ENCODE data around the gene C1orf35. TPM values are rescaled to one million over a fixed set of nuclear protein-coding genes. Genes with fewer than 3 reads are reported as not detected.

The C1orf35 gene
- total RNA-seq, 1 donor from 2014 or later: 2.4 TPM

- DNase-seq (ENCODE audit: low spot score in 2 of 2): peak; percentile 100
- H3K36me3 ChIP-seq: peaks cover 2 to 7% of the 10 kb centered on the region in 2 donors
- peak within 1 kb of the TSS; percentile 90 to 96 for H3K27ac ChIP-seq
- peak in 1 of 3 experiments; percentile 17 for TF ChIP-seq CTCF (IDR thresholded peaks at IDR 0.05)
- no peaks in the 10 kb centered on the region for H3K27me3 ChIP-seq
- H3K9me3 ChIP-seq: no peaks in the 10 kb centered on the region
- peaks cover 18 to 34% of the 10 kb centered on the region in 2 donors for H3K4me1 ChIP-seq
- peak within 1 kb of the TSS; percentile 79 to 92 for H3K4me3 ChIP-seq
- intact Hi-C loops (cut with DNase I): loop anchor here (1.0 to 2.0 kb wide), 5 partner anchors 9 to 347 kb away; partner anchors contain the start of genes ARF1, GJC2, MRPL55 and RNF187
These were observed 37.0 kb upstream of the C1orf35 start, which contains the start of gene GUK1 for GRCh38 chr1:228139931-228140723. GUK1 (plus strand) TSS chr1:228140279; CDS start chr1:228140303, 24 bp downstream.

GRCh38 chr1:228139406-228139930 is 36.3 kb upstream of the C1orf35 start:
- no peaks in the 10 kb centered on the region for H3K9me3 ChIP-seq
- peak overlapping the region; percentile 79 to 92 for H3K4me3 ChIP-seq
- peaks cover 2 to 7% of the 10 kb centered on the region in 2 donors for H3K36me3 ChIP-seq
- peaks cover 18 to 32% of the 10 kb centered on the region in 2 donors for H3K4me1 ChIP-seq
- no peak for DNase-seq (ENCODE audit: low spot score in 2 of 2)
- H3K27me3 ChIP-seq: no peaks in the 10 kb centered on the region
- peak overlapping the region; percentile 90 to 96 for H3K27ac ChIP-seq
- intact Hi-C loops (cut with DNase I): no loop called here
- no peak for TF ChIP-seq CTCF (IDR thresholded peaks at IDR 0.05)

- peaks cover 0 to 5% of the 10 kb centered on the region in 2 donors for H3K36me3 ChIP-seq
- no peak for DNase-seq (ENCODE audit: low spot score in 2 of 2)
- no peaks in the 10 kb centered on the region for H3K27me3 ChIP-seq
- H3K4me1 ChIP-seq: peaks cover 9 to 10% of the 10 kb centered on the region in 2 donors
- H3K4me3 ChIP-seq: no peak overlapping the region
- no peak for TF ChIP-seq CTCF (IDR thresholded peaks at IDR 0.05)
- H3K9me3 ChIP-seq: no peaks in the 10 kb centered on the region
- intact Hi-C loops (cut with DNase I): no loop called here
- no peak overlapping the region for H3K27ac ChIP-seq
These were observed 33.8 kb upstream of the C1orf35 start for GRCh38 chr1:228136901-228137300.

- Histone ChIP-seq H3K36me3 (no peaks in the 10 kb centered on the region), H3K27ac (no peak overlapping the region), H3K4me1 (peaks cover 0 to 2% of the 10 kb centered on the region in 2 donors), H3K27me3 (no peaks in the 10 kb centered on the region), H3K9me3 (no peaks in the 10 kb centered on the region), H3K4me3 (no peak overlapping the region)
- TF ChIP-seq CTCF (IDR thresholded peaks at IDR 0.05): no peak
- intact Hi-C loops (cut with DNase I): loop anchor here (5.0 kb wide), 1 partner anchor 33 kb away; the partner anchor contains the start of gene IBA57
- DNase-seq (ENCODE audit: low spot score in 2 of 2): no peak
These were observed 31.5 kb upstream of the C1orf35 start for GRCh38 chr1:228134591-228134990.

GRCh38 chr1:228131766-228132165 is 28.6 kb upstream of the C1orf35 start:
- intact Hi-C loops (cut with DNase I): loop anchor here (2.0 to 5.0 kb wide), 2 partner anchors 36 to 383 kb away; partner anchors contain the start of gene IBA57
- no peak for TF ChIP-seq CTCF (IDR thresholded peaks at IDR 0.05)
- H3K27me3 ChIP-seq: no peaks in the 10 kb centered on the region

More at GRCh38 chr1:228131766-228132165, 28.6 kb upstream of the C1orf35 start:
- Histone ChIP-seq H3K9me3 (no peaks in the 10 kb centered on the region), H3K36me3 (no peaks in the 10 kb centered on the region), H3K27ac (no peak overlapping the region), H3K4me3 (no peak overlapping the region), H3K4me1 (no peaks in the 10 kb centered on the region)
- no peak for DNase-seq (ENCODE audit: low spot score in 2 of 2)

All from ascending aorta (tissue), 2 donors.